Neutrophil (primary cell): Measurements from ENCODE around the gene SNX33.

Experiments used
- H3K27ac ChIP-seq: fragments of 200-600 bp; sonication (generic); 2 replicates; pipeline ENCODE4 v1.5.1; 2016; ENCODE audit warnings: mild to moderate bottlenecking, moderate library complexity
- H3K27me3 ChIP-seq: fragments of 200-600 bp; sonication (generic); 2 replicates; pipeline ENCODE4 v1.6.0; 2016; ENCODE audit warnings: mild to moderate bottlenecking
- H3K36me3 ChIP-seq: fragments of 200-600 bp; sonication (generic); 2 replicates; pipeline ENCODE4 v1.5.1; 2017
- H3K4me1 ChIP-seq, 2 experiments: fragments of 200-600 bp in 1 of 2; sonication (generic) in 1 of 2; 1 replicate in 1 of 2; 2 replicates in 1 of 2; pipeline versions ENCODE4 v1.5.1 to v1.6.1; 2013 to 2016; ENCODE audit warnings: low read depth in 1 of 2, low read length in 1 of 2, mild to moderate bottlenecking in 1 of 2, moderate library complexity in 1 of 2; ENCODE audit not compliant: control insufficient read depth in 1 of 2, insufficient read depth in 1 of 2
- H3K4me3 ChIP-seq, 2 experiments: fragments of 200-600 bp in 1 of 2; sonication (generic) in 1 of 2; 1 replicate in 1 of 2; 2 replicates in 1 of 2; pipeline ENCODE4 v1.5.1; 2013 to 2016; ENCODE audit warnings: low read depth in 1 of 2, low read length in 1 of 2, mild to moderate bottlenecking in 1 of 2, moderate library complexity in 1 of 2
- H3K9me3 ChIP-seq: fragments of 200-600 bp; sonication (generic); 2 replicates; pipeline ENCODE4 v1.5.1; 2016
- CTCF ChIP-seq: fragments of 200-600 bp; sonication (generic); IDR thresholded peaks from 2 replicates; pipeline ENCODE4 v1.5.1; 2016; ENCODE audit warnings: antibody characterized with exemption

Gene SNX33

GRCh38 chr15:75606711-75607699 is 40.7 kb upstream of the SNX33 start:
- no peak overlapping the region for H3K27ac ChIP-seq
- H3K9me3 ChIP-seq: no peaks in the 10 kb centered on the region
- no peaks in the 10 kb centered on the region for H3K27me3 ChIP-seq
- H3K4me3 ChIP-seq: no peak overlapping the region
- no peaks in the 10 kb centered on the region for H3K4me1 ChIP-seq
- no peak for TF ChIP-seq CTCF
- H3K36me3 ChIP-seq: peaks cover 51% of the 10 kb centered on the region

GRCh38 chr15:75616766-75617165 is 30.9 kb upstream of the SNX33 start:
- no peak for TF ChIP-seq CTCF
- no peak overlapping the region for H3K27ac ChIP-seq
- H3K4me3 ChIP-seq: no peak overlapping the region
- H3K36me3 ChIP-seq: peaks cover 36% of the 10 kb centered on the region
- peaks cover 18 to 19% of the 10 kb centered on the region in 2 experiments for H3K4me1 ChIP-seq
- no peaks in the 10 kb centered on the region for H3K27me3 ChIP-seq
- no peaks in the 10 kb centered on the region for H3K9me3 ChIP-seq

GRCh38 chr15:75620058-75620820 is 27.5 kb upstream of the SNX33 start:
- peaks cover 23% of the 10 kb centered on the region for H3K36me3 ChIP-seq
- H3K27me3 ChIP-seq: no peaks in the 10 kb centered on the region
- TF ChIP-seq CTCF: no peak
- H3K9me3 ChIP-seq: no peaks in the 10 kb centered on the region
- peak overlapping the region; percentile 71 for H3K27ac ChIP-seq
- H3K4me1 ChIP-seq: peaks cover 18 to 19% of the 10 kb centered on the region in 2 experiments
- no peak overlapping the region for H3K4me3 ChIP-seq

- Histone ChIP-seq H3K36me3 (peaks cover 20% of the 10 kb centered on the region), H3K4me3 (no peak overlapping the region), H3K9me3 (no peaks in the 10 kb centered on the region), H3K27me3 (no peaks in the 10 kb centered on the region), H3K27ac (peak overlapping the region; percentile 71), H3K4me1 (peaks cover 19 to 21% of the 10 kb centered on the region in 2 experiments)
- TF ChIP-seq CTCF: no peak
Observed at GRCh38 chr15:75620841-75621391, 26.8 kb upstream of the SNX33 start.

- no peaks in the 10 kb centered on the region for H3K27me3 ChIP-seq
- H3K4me3 ChIP-seq: no peak overlapping the region
- H3K4me1 ChIP-seq: peaks cover 35 to 37% of the 10 kb centered on the region in 2 experiments
- peak overlapping the region; percentile 41 for H3K27ac ChIP-seq
- H3K9me3 ChIP-seq: no peaks in the 10 kb centered on the region
- H3K36me3 ChIP-seq: peaks cover 6% of the 10 kb centered on the region
- TF ChIP-seq CTCF: no peak
Observed at GRCh38 chr15:75622505-75622904, 25.2 kb upstream of the SNX33 start.
